ENCODE data around the gene KIAA0408. TPM values are rescaled to one million over a fixed set of nuclear protein-coding genes. Genes with fewer than 3 reads are reported as not detected.

KIAA0408 gene
- total and polyA plus RNA-seq, 4 donors: 0.07 to 0.28 TPM; not detected in 2

GRCh38 chr6:127447780-127448179, 11.4 kb downstream of the KIAA0408 start:
- H3K27ac ChIP-seq (ENCODE audit: low read depth in 1 of 2, low read length in 2 of 2): no peak overlapping the region
- no peaks in the 10 kb centered on the region for H3K36me3 ChIP-seq (ENCODE audit: control insufficient read depth in 4 of 4, insufficient read depth in 3 of 4, low read depth in 1 of 4, low read length in 3 of 4)
- no peak for TF ChIP-seq FOXA1 (IDR thresholded peaks at IDR 0.05)
- TF ChIP-seq FOXA2 (IDR thresholded peaks at IDR 0.05): no peak
- no peak for TF ChIP-seq ATF3 (IDR thresholded peaks at IDR 0.05)
- TF ChIP-seq JUND (IDR thresholded peaks at IDR 0.05): no peak
- no peak for TF ChIP-seq EGR1 (IDR thresholded peaks at IDR 0.05; ENCODE audit: low read depth in 2 of 2)
- TF ChIP-seq ZBTB33 (IDR thresholded peaks at IDR 0.05): no peak
- TF ChIP-seq CTCF (IDR thresholded peaks at IDR 0.05; ENCODE audit: low read depth, low read length, missing input control): no peak
- no peak for TF ChIP-seq REST (IDR thresholded peaks at IDR 0.05)
- no peak for TF ChIP-seq SP1 (IDR thresholded peaks at IDR 0.05)
- TF ChIP-seq HNF4A (conservative IDR thresholded peaks at IDR 0.05): no peak
- no peak for TF ChIP-seq TAF1 (conservative IDR thresholded peaks at IDR 0.05)
- TF ChIP-seq MAX (IDR thresholded peaks at IDR 0.05): no peak
- no peak for TF ChIP-seq RXRA (IDR thresholded peaks at IDR 0.05)
- TF ChIP-seq YY1 (IDR thresholded peaks at IDR 0.05): no peak
- DNase-seq (ENCODE audit: low spot score): no peak
- no peak overlapping the region for H3K9ac ChIP-seq (ENCODE audit: low read depth in 1 of 2, low read length in 2 of 2)
- no peaks in the 10 kb centered on the region for H3K4me1 ChIP-seq (ENCODE audit: control insufficient read depth in 4 of 4, insufficient read depth in 4 of 4, low read length in 3 of 4)
- H3K4me3 ChIP-seq (ENCODE audit: low read depth in 1 of 3, low read length in 3 of 3): no peak overlapping the region
- H3K9me3 ChIP-seq (ENCODE audit: control insufficient read depth in 4 of 4, low read length in 3 of 4): no peaks in the 10 kb centered on the region
- no peaks in the 10 kb centered on the region for H3K27me3 ChIP-seq (ENCODE audit: control insufficient read depth in 4 of 4, insufficient read depth in 4 of 4, low read length in 3 of 4)

- H3K4me3 ChIP-seq (ENCODE audit: low read depth in 1 of 3, low read length in 3 of 3): no peak overlapping the region
- H3K36me3 ChIP-seq (ENCODE audit: control insufficient read depth in 4 of 4, insufficient read depth in 3 of 4, low read depth in 1 of 4, low read length in 3 of 4): no peaks in the 10 kb centered on the region
- DNase-seq (ENCODE audit: low spot score): no peak
- no peaks in the 10 kb centered on the region for H3K27me3 ChIP-seq (ENCODE audit: control insufficient read depth in 4 of 4, insufficient read depth in 4 of 4, low read length in 3 of 4)
- no peaks in the 10 kb centered on the region for H3K9me3 ChIP-seq (ENCODE audit: control insufficient read depth in 4 of 4, low read length in 3 of 4)
- WGBS: 92% methylated on average over 7 of the region's 7 CpGs
- H3K27ac ChIP-seq (ENCODE audit: low read depth in 1 of 2, low read length in 2 of 2): no peak overlapping the region
- no peaks in the 10 kb centered on the region for H3K4me1 ChIP-seq (ENCODE audit: control insufficient read depth in 4 of 4, insufficient read depth in 4 of 4, low read length in 3 of 4)
- H3K9ac ChIP-seq (ENCODE audit: low read depth in 1 of 2, low read length in 2 of 2): no peak overlapping the region
- TF ChIP-seq NR2F2 (IDR thresholded peaks at IDR 0.05) (no peak), SP1 (IDR thresholded peaks at IDR 0.05) (no peak)
These were observed 12.8 kb downstream of the KIAA0408 start for GRCh38 chr6:127446356-127446755.
